ENCODE measurements around the gene TREML2.

Gene TREML2

GRCh38 chr6:41174610-41175009, 26.3 kb downstream of the TREML2 start:
- no peak for DNase-seq

- no peak for DNase-seq
Observed at GRCh38 chr6:41171908-41172307, 29.0 kb downstream of the TREML2 start.

GRCh38 chr6:41170547-41171160, 30.3 kb downstream of the TREML2 start:
- no peak for DNase-seq

GRCh38 chr6:41167173-41167963, 33.6 kb downstream of the TREML2 start:
- no peak for DNase-seq

- no peak for DNase-seq
Observed at GRCh38 chr6:41164551-41165120, 36.3 kb downstream of the TREML2 start.

- no peak for DNase-seq
Observed at GRCh38 chr6:41163419-41163717, 37.6 kb downstream of the TREML2 start.

- DNase-seq, result no peak
Observed at GRCh38 chr6:41162687-41163418, 38.1 kb downstream of the TREML2 start, which contains the start of gene TREM2. TSS of gene TREM2 (minus strand) at chr6:41163116. CDS start at chr6:41163082, 34 bp downstream.

- no peak for DNase-seq
Observed at GRCh38 chr6:41161851-41162552, 38.9 kb downstream of the TREML2 start.

- no peak for DNase-seq
Observed at GRCh38 chr6:41161380-41161779, 39.6 kb downstream of the TREML2 start.

GRCh38 chr6:41160933-41161332, 40.0 kb downstream of the TREML2 start:
- DNase-seq, result no peak

- no peak for DNase-seq
Observed at GRCh38 chr6:41159415-41160082, 41.4 kb downstream of the TREML2 start.

- DNase-seq, result no peak
Observed at GRCh38 chr6:41157323-41157722, 43.6 kb downstream of the TREML2 start.

- DNase-seq, result no peak
Observed at GRCh38 chr6:41156771-41157170, 44.2 kb downstream of the TREML2 start.

- DNase-seq, result no peak
Observed at GRCh38 chr6:41156001-41156400, 44.9 kb downstream of the TREML2 start.

GRCh38 chr6:41155132-41155805, 45.7 kb downstream of the TREML2 start:
- DNase-seq, result no peak

- no peak for DNase-seq
Observed at GRCh38 chr6:41153992-41154625, 46.8 kb downstream of the TREML2 start, which contains the start of gene TREML1. TSS of gene TREML1 (minus strand) at chr6:41154347. CDS start at chr6:41154288, 59 bp downstream.

GRCh38 chr6:41153451-41153850, 47.5 kb downstream of the TREML2 start:
- no peak for DNase-seq

GRCh38 chr6:41150671-41151070, 50.3 kb downstream of the TREML2 start:
- no peak for DNase-seq

GRCh38 chr6:41147917-41148316, 53.0 kb downstream of the TREML2 start:
- DNase-seq, result no peak

Data from NCI-H187 treated with DMSO at 0.1 percent for 48 hours (cell line).